MCF 10A (cell line): ENCODE data around the gene MCM7. TPM values are rescaled to one million over a fixed set of nuclear protein-coding genes. Genes with fewer than 3 reads are reported as not detected.

Experiments
- BruUV-seq: library from RNA; stranded (reverse); fragments of 400-500 nt; replicated peaks from 2 replicates; lab custom pipeline; 2021; lab: Mats Ljungman, UMichigan
- CTCF ChIA-PET: fragments of 300-600 bp; sonication (Branson Sonifier 250); formaldehyde crosslinking; extraction: SDS; loops from one replicate; lab custom pipeline; 2021; ENCODE audit warnings: antibody characterized with exemption, inconsistent platforms; lab: Yijun Ruan, JAX
- POLR2A ChIA-PET: fragments of 300-600, 350-650 bp; sonication (Branson Sonifier 250); formaldehyde crosslinking; extraction: SDS; loops from one replicate; lab custom pipeline; 2020; ENCODE audit warnings: antibody characterized with exemption, inconsistent platforms; lab: Yijun Ruan, JAX
- DNase-seq: peaks from one replicate; pipeline ENCODE4 v3.0.0-alpha.2; 2018; ENCODE audit not compliant: unreplicated experiment
- H3K27ac Mint-ChIP-seq: one replicate; pipeline ENCODE4 v1.8.0; 2022; ENCODE audit warnings: mild to moderate bottlenecking, low read depth, mixed read lengths; ENCODE audit not compliant: unreplicated experiment
- H3K27me3 Mint-ChIP-seq: one replicate; pipeline ENCODE4 v1.8.0; 2022; ENCODE audit warnings: mixed read lengths; ENCODE audit not compliant: insufficient read depth, unreplicated experiment
- H3K36me3 Mint-ChIP-seq: one replicate; pipeline ENCODE4 v1.8.0; 2022; ENCODE audit warnings: mild to moderate bottlenecking, moderate library complexity, mixed read lengths; ENCODE audit not compliant: insufficient read depth, unreplicated experiment
- H3K4me1 Mint-ChIP-seq: one replicate; pipeline ENCODE4 v1.8.0; 2022; ENCODE audit warnings: mixed read lengths; ENCODE audit not compliant: insufficient read depth, unreplicated experiment
- H3K4me3 Mint-ChIP-seq: one replicate; pipeline ENCODE4 v1.8.0; 2022; ENCODE audit warnings: mild to moderate bottlenecking, moderate library complexity, mixed read lengths; ENCODE audit not compliant: unreplicated experiment
- H3K9me3 Mint-ChIP-seq: one replicate; pipeline ENCODE4 v1.8.0; 2022; ENCODE audit warnings: mixed read lengths; ENCODE audit not compliant: unreplicated experiment
- intact Hi-C: fragments of 100-400 bp; cut with micrococcal nuclease; formaldehyde crosslinking; loops from 2 replicates; pipeline ENCODE4 v1.14.1; 2022
- total RNA-seq: library from RNA; stranded (reverse); gene quantifications from 2 replicates; pipeline ENCODE4 v1.2.3, GENCODE V29; 2022
- TF ChIP-seq, protein P1 (sequence below): fragments of 200-600 bp; IDR thresholded peaks from one replicate; pipeline ENCODE4 v1.8.0; 2022; ENCODE audit warnings: antibody characterized with exemption, mild to moderate bottlenecking; ENCODE audit not compliant: unreplicated experiment

MCM7 gene
- total RNA-seq, 1 experiment from 2014 or later: 67.8 TPM

GRCh38 chr7:100093054-100093453, 8.1 kb downstream of the MCM7 start:
- CTCF ChIA-PET: no interaction called here
- DNase-seq: no peak
- Mint-ChIP-seq H3K36me3 (peaks cover 90% of the 10 kb centered on the region), H3K27me3 (no peaks in the 10 kb centered on the region), H3K9me3 (no peaks in the 10 kb centered on the region), H3K4me3 (no peak overlapping the region), H3K4me1 (peaks cover 21% of the 10 kb centered on the region), H3K27ac (no peak overlapping the region)
- intact Hi-C loops: no loop called here
- BruUV-seq: no TSS peak
- TF ChIP-seq, protein P1, sequence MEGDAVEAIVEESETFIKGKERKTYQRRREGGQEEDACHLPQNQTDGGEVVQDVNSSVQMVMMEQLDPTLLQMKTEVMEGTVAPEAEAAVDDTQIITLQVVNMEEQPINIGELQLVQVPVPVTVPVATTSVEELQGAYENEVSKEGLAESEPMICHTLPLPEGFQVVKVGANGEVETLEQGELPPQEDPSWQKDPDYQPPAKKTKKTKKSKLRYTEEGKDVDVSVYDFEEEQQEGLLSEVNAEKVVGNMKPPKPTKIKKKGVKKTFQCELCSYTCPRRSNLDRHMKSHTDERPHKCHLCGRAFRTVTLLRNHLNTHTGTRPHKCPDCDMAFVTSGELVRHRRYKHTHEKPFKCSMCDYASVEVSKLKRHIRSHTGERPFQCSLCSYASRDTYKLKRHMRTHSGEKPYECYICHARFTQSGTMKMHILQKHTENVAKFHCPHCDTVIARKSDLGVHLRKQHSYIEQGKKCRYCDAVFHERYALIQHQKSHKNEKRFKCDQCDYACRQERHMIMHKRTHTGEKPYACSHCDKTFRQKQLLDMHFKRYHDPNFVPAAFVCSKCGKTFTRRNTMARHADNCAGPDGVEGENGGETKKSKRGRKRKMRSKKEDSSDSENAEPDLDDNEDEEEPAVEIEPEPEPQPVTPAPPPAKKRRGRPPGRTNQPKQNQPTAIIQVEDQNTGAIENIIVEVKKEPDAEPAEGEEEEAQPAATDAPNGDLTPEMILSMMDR: no peak
- POLR2A ChIA-PET: no interaction called here

DNA sequence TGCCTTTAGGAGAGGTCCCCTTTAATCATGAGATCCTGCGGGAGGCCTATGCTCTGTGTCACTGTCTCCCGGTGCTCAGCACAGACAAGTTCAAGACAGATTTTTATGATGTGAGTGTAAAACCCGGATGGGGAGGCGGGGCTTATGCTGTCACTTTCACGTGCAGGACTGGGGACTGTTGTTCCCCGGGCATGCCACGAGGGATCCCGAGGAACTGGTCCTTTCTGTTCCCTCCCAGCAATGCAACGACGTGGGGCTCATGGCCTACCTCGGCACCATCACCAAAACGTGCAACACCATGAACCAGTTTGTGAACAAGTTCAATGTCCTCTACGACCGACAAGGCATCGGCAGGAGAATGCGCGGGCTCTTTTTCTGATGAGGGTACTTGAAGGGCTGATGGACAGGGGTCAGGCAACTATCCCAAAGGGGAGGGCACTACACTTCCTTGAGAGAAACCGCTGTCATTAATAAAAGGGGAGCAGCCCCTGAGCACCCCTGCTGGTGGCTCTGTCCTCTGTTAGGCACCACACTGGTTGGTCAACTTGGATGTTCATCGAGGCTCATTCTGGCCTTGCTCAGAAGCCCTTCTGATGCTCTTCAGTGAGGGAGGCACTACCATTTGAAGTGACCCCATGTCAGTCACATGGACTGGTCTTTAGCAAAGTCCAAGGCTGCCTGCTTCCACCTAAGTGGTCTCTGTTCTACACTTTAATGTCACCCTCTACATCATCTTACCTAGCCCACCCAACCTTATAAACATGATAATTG, 9.6 kb downstream of the MCM7 start:
- Mint-ChIP-seq H3K27me3 (no peaks in the 10 kb centered on the region), H3K4me3 (no peak overlapping the region), H3K36me3 (peaks cover 75% of the 10 kb centered on the region), H3K4me1 (peaks cover 18% of the 10 kb centered on the region), H3K27ac (no peak overlapping the region), H3K9me3 (no peaks in the 10 kb centered on the region)
- POLR2A ChIA-PET: interaction anchor here (0.9 to 3.7 kb wide), 5 partner anchors 9 to 39 kb away, joined by 3 to 92 read pairs (median 4); partner anchors contain the start of genes AP4M1, MBLAC1, MCM7 and ZNF3
- TF ChIP-seq, protein P1: no peak
- TSS peak; percentile 78 for BruUV-seq
- CTCF ChIA-PET: no interaction called here
- intact Hi-C loops: no loop called here
- DNase-seq: no peak

GRCh38 chr7:100090527-100091410, 10.4 kb downstream of the MCM7 start:
- CTCF ChIA-PET: interaction anchor here (0.7 kb wide), 1 partner anchor 26 kb away, joined by 3 read pairs; no protein-coding TSS in a partner anchor
- Mint-ChIP-seq H3K36me3 (peaks cover 67% of the 10 kb centered on the region), H3K4me3 (peak overlapping the region; percentile 31), H3K9me3 (no peaks in the 10 kb centered on the region), H3K27me3 (no peaks in the 10 kb centered on the region), H3K27ac (no peak overlapping the region), H3K4me1 (peaks cover 18% of the 10 kb centered on the region)
- TF ChIP-seq, protein P1: no peak
- no peak for DNase-seq
- intact Hi-C loops: no loop called here
- POLR2A ChIA-PET: interaction anchor here (0.9 to 3.7 kb wide), 6 partner anchors 10 to 58 kb away, joined by 3 to 92 read pairs (median 5); partner anchors contain the start of genes AP4M1, LAMTOR4, MBLAC1 and MCM7
- BruUV-seq: no TSS peak
